Thyroid gland (tissue), 4 donors: ENCODE results near the gene RNU6-1.

Experiments
- CTCF ChIP-seq, 6 experiments: fragments of 200-600 bp in 3 of 6; fragments of 450-650 bp in 3 of 6; sonication (generic) in 3 of 6; IDR thresholded peaks; one replicate each; pipeline ENCODE4 v1.5.1; 2016 to 2019; ENCODE audit warnings: antibody characterized with exemption in 6 of 6, mild to moderate bottlenecking in 2 of 6, inconsistent platforms in 1 of 6, moderate library complexity in 1 of 6
- POLR2A ChIP-seq, 2 donors: fragments of 450-650 bp; IDR thresholded peaks; one replicate each; pipeline ENCODE4 v1.6.1; 2017; ENCODE audit warnings: antibody characterized with exemption in 2 of 2, mild to moderate bottlenecking in 2 of 2, moderate library complexity in 1 of 2

DNA sequence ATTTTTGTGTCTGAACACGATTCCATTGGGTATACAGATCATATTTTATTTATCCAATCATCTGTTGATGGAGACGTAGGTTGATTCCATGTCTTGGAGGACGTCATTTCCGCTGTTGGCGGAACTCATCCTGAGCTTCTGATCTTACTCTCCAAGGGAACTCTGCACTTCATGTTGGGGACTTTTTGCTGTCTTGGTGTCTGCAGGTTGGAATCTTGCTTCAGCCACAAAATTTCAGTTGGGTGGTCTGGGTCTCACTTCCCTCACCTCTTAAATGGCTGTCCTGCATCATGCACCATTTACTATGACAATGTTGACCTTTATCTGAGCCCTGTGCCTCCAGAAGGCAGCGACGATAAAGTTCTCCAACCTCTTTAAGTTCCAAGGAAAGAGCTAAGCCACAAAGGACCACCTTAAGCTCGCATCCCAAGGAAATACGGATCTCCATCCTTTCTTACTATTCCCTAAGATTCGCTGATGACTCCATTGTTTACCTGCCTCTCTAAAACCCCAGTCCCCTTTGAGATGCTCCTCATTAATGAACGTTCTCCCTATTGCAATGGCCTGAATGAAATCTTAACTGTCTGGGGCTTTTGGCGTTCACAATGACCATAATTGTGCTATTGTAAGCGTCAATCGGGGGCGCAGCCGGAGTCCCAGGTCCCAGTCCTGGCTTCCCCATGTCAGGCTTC is 23.1 kb upstream of the RNU6-1 start:
- TF ChIP-seq CTCF (IDR thresholded peaks at IDR 0.05) (no peak), POLR2A (IDR thresholded peaks at IDR 0.05) (no peak)
